KMS-11 (cell line): ENCODE data around the gene TP53I11.

Experiments
- H2AFZ ChIP-seq: fragments of 200-600 bp; sonication (generic); 2 replicates; pipeline ENCODE4 v1.6.1; 2016; ENCODE audit warnings: antibody characterized with exemption, mixed run types, low read depth
- H3K27ac ChIP-seq: fragments of 200-600 bp; sonication (generic); 2 replicates; pipeline ENCODE4 v1.6.1; 2016; ENCODE audit warnings: mild to moderate bottlenecking, mixed run types
- H3K27me3 ChIP-seq: fragments of 200-600 bp; sonication (generic); 2 replicates; pipeline ENCODE4 v1.6.1; 2017; ENCODE audit warnings: mild to moderate bottlenecking, low read depth, mixed run types, moderate library complexity; ENCODE audit not compliant: insufficient read depth
- H3K36me3 ChIP-seq: fragments of 200-600 bp; sonication (generic); 2 replicates; pipeline ENCODE4 v1.6.1; 2017; ENCODE audit warnings: mild to moderate bottlenecking, mixed run types; ENCODE audit not compliant: insufficient read depth
- H3K4me1 ChIP-seq: fragments of 200-600 bp; sonication (generic); 2 replicates; pipeline ENCODE4 v1.6.1; 2016; ENCODE audit warnings: mild to moderate bottlenecking, low read depth, mixed run types; ENCODE audit not compliant: poor library complexity, severe bottlenecking
- H3K4me2 ChIP-seq: fragments of 200-600 bp; sonication (generic); 2 replicates; pipeline ENCODE4 v1.7.0; 2016; ENCODE audit warnings: mild to moderate bottlenecking, mixed run types
- H3K4me3 ChIP-seq: fragments of 200-600 bp; sonication (generic); IDR thresholded peaks from 2 replicates; pipeline ENCODE4 v1.6.1; 2017; ENCODE audit warnings: low read depth, low read length, mixed read lengths; ENCODE audit not compliant: insufficient read depth
- H3K79me2 ChIP-seq: fragments of 200-600 bp; sonication (generic); 2 replicates; pipeline ENCODE4 v1.6.1; 2016; ENCODE audit warnings: low read depth, mixed run types; ENCODE audit not compliant: insufficient read depth
- H3K9ac ChIP-seq: fragments of 200-600 bp; sonication (generic); 2 replicates; pipeline ENCODE4 v1.6.1; 2016; ENCODE audit warnings: mild to moderate bottlenecking, mixed run types
- H4K20me1 ChIP-seq: fragments of 200-600 bp; sonication (generic); 2 replicates; pipeline ENCODE4 v1.6.1; 2016; ENCODE audit warnings: mild to moderate bottlenecking, mixed run types; ENCODE audit not compliant: insufficient read depth
- TF ChIP-seq, protein P1 (sequence below): fragments of 200-600 bp; sonication (generic); conservative IDR thresholded peaks from 2 replicates; pipeline ENCODE4 v1.6.1; 2017; ENCODE audit warnings: low read depth, mild to moderate bottlenecking, antibody characterized with exemption, low read length, moderate library complexity, mixed read lengths

The TP53I11 gene

DNA sequence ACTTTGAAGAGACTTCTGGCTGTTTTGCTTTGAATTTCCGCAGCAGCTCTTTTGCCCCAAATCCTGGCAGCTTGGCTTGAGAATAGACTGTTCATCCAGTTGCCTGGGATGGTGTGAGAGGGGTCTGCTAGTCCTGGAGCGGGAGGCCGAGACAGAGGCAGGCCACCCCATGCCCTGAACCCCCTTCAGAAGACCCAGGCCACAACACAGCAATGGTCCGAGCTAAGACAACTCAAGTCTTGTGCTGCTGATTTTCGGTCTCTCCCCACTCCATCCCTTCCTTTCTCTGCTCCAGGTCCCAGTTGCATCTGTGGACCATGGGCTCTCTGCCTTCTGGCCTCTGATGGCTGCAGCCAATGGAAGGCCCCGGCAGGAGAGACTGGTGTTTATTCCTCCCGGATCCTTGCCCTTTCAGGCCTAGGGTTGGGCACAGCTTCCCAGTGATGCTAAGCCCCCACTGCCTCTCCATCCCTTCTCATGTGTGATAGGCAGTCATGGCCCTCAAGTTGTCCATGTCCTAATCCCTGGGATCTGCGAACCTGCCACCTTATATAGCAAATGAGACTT, 31.9 kb upstream of the TP53I11 start:
- Histone ChIP-seq H3K27ac (no peak overlapping the region), H3K27me3 (no peaks in the 10 kb centered on the region), H3K36me3 (no peaks in the 10 kb centered on the region), H3K4me2 (no peak overlapping the region), H3K79me2 (no peaks in the 10 kb centered on the region), H3K4me3 (no peak overlapping the region), H3K4me1 (peaks cover 14% of the 10 kb centered on the region), H2AFZ (no peak overlapping the region), H3K9ac (no peak overlapping the region), H4K20me1 (no peaks in the 10 kb centered on the region)
- TF ChIP-seq, protein P1, sequence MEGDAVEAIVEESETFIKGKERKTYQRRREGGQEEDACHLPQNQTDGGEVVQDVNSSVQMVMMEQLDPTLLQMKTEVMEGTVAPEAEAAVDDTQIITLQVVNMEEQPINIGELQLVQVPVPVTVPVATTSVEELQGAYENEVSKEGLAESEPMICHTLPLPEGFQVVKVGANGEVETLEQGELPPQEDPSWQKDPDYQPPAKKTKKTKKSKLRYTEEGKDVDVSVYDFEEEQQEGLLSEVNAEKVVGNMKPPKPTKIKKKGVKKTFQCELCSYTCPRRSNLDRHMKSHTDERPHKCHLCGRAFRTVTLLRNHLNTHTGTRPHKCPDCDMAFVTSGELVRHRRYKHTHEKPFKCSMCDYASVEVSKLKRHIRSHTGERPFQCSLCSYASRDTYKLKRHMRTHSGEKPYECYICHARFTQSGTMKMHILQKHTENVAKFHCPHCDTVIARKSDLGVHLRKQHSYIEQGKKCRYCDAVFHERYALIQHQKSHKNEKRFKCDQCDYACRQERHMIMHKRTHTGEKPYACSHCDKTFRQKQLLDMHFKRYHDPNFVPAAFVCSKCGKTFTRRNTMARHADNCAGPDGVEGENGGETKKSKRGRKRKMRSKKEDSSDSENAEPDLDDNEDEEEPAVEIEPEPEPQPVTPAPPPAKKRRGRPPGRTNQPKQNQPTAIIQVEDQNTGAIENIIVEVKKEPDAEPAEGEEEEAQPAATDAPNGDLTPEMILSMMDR, result no peak

DNA sequence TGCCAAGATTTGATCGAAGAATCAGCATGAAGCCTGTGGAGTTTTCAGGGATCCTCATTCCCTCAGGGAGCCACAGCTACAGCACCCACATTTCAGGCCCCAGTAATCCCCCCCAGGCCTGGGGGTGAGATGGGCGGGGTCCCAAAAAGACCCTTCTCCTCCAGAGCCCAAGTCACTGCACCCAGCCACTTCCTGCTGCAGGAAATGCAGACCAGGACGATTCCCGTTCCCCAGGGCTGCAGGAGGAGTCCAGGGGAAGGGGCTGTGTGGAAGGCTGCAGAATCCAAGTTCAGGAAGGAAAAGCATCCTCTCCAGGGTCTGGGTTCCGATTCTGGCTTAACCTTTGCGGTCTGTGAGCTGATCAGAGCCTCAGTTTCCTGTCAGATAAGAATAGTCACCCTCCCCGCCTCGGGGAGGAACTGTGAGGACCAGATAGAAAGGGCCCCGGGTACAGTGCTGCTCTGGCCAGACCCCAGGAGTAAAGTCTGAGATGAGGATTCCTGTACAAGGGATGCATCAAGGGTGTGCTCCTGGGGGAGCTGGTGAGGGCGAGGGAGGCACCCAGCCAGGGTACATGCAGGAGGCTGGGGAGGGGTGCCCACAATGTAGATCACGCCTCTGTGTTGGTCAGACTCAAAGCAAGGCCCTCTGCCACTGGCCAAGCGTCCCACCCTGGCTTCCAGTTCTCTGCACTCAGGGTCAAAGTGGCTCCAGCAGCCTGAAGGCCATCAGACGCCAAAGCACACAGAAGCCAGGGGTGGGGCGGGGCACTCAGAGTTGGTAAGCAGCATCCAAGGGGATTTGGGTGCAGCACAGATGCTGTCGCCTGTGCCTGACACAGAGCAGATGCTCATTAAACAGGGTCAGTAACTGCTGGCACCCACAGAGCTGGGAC, 30.1 kb upstream of the TP53I11 start:
- H3K4me1 ChIP-seq, result peaks cover 14% of the 10 kb centered on the region
- H3K9ac ChIP-seq, result no peak overlapping the region
- no peak overlapping the region for H2AFZ ChIP-seq
- no peaks in the 10 kb centered on the region for H3K36me3 ChIP-seq
- H3K4me3 ChIP-seq, result no peak overlapping the region
- H3K4me2 ChIP-seq, result no peak overlapping the region
- TF ChIP-seq, protein P1, result no peak
- H4K20me1 ChIP-seq, result no peaks in the 10 kb centered on the region
- H3K27me3 ChIP-seq, result no peaks in the 10 kb centered on the region
- no peak overlapping the region for H3K27ac ChIP-seq
- no peaks in the 10 kb centered on the region for H3K79me2 ChIP-seq

DNA sequence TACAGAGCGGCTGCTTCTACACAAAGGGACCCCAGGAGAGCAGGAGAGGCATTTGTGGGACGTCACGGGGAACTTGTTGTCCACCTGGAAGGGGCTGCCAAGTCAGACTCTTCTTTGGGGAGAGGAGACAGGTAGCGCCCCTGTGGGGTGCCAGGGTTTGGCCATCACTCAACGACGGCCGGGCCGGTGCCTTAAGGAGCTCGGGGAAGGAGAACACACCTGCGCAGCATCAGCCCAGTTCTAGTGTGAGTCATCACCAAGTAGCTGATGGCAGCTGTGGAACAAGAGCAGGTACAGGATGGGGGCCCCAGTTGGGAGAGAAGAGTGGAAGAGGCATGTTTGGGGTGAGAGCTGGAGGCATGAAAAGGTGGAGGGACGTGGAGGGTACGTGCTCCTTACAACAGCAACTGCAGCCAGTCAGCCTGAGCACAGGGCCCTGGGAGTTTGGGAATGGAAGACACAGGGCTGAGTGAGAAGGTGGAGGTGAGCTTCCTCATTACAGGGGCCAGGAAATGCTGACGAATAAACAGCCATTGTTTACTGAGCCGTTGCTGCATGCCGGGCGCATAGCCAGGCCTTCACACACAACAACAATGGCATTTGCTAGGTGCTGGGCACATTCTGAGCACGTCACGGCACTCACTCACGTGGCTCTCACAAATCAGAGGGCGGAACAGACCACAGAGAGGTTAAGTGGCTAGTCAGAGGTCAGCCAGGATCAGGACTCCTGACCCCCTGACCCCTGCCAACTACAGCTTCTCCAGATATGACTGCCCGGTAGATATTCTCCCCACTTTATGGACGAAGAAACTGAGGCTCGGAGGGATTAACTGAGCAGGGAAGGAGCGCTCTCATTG, 29.1 kb upstream of the TP53I11 start:
- H3K4me3 ChIP-seq, result no peak overlapping the region
- H3K4me2 ChIP-seq, result no peak overlapping the region
- no peaks in the 10 kb centered on the region for H4K20me1 ChIP-seq
- no peak overlapping the region for H3K27ac ChIP-seq
- peaks cover 14% of the 10 kb centered on the region for H3K4me1 ChIP-seq
- TF ChIP-seq, protein P1, result no peak
- H3K36me3 ChIP-seq, result no peaks in the 10 kb centered on the region
- no peak overlapping the region for H2AFZ ChIP-seq
- no peaks in the 10 kb centered on the region for H3K27me3 ChIP-seq
- H3K9ac ChIP-seq, result no peak overlapping the region
- no peaks in the 10 kb centered on the region for H3K79me2 ChIP-seq

DNA sequence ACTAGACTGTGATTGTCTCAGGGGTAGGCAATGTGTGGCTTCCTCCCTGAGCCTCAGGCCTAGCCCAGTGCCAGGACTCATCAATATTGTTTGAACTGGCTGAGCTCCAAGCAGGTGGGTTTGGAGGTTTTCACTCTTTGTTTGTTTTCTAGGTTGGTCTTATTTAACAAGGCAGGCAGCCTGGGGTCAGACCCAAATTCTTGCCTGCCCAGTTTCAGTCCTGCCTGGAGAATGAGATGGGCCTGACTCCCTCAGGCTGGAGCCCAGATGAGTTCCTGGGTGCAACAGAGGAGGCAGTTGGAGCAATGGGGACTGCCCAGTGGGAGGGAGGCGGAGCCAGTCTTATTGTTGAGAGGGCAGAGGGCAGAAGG, 28.3 kb upstream of the TP53I11 start:
- no peaks in the 10 kb centered on the region for H3K27me3 ChIP-seq
- no peak overlapping the region for H3K9ac ChIP-seq
- H3K27ac ChIP-seq, result no peak overlapping the region
- TF ChIP-seq, protein P1, result no peak
- no peaks in the 10 kb centered on the region for H3K79me2 ChIP-seq
- H3K36me3 ChIP-seq, result no peaks in the 10 kb centered on the region
- H2AFZ ChIP-seq, result no peak overlapping the region
- no peak overlapping the region for H3K4me2 ChIP-seq
- peaks cover 14% of the 10 kb centered on the region for H3K4me1 ChIP-seq
- no peak overlapping the region for H3K4me3 ChIP-seq
- H4K20me1 ChIP-seq, result no peaks in the 10 kb centered on the region
